GM19452 (cell line): Measurements from ENCODE around the gene ALDH1L1.

Experiments
- ATAC-seq: cut with Tn5 transposase; IDR thresholded peaks from one replicate; pipeline ENCODE4 v1.9.1; 2021; ENCODE audit not compliant: unreplicated experiment

The ALDH1L1 gene

DNA sequence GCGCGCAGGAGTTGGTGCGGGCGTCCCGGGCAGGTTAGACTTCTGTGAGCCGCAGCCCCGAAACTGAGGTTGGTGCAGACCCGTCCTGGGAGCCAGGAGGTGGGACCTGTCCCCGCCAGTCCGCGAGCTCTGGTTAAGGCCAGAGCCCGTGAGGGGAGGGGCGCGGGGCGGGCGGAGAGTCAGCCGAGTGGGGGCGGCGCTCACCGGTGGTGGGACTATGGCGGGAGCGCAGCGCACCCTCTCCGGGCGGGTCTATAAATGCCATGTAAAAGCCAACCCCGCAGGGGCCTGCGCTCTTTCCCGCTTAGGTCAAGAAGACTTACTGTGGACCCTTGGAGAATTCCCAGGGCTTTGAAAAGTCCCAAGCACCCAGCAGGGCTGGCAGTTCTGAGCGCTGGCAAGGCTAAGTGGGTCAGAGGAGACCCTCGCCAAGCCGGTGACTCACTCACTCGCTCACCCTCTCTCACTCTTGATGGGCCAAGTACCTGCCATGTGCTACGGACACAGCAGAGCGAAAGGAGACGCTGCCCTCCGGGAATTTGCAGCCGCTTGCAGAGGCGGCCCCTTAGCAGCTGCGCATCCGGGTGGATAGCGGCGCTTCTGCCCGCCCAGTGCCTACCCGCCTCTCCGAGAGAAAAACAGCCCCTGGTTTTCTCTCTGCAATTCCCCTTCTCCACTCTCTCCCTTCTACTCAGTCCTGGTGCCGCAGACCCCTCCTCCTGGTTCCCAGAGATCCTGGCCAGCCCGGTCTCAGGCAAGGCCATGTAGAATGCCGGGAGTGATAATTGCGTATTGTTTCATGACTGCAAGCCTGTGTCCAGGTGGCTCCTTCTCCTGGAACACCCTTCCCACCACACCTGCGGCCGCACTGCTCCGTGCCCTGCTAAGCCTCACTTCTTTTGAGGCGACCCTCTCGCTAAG is at the start of gene ALDH1L1:
ALDH1L1 (minus strand) TSS at position 110 of the 921 bp plus-strand sequence. CDS start 19,607 bp downstream, outside the sequence.
- no peak for ATAC-seq

GRCh38 chr3:126226374-126226773 is 46.0 kb upstream of the ALDH1L1 start:
- no peak for ATAC-seq

- no peak for ATAC-seq
Measured at GRCh38 chr3:126216416-126216815, 36.0 kb upstream of the ALDH1L1 start.

- ATAC-seq: no peak
Measured at GRCh38 chr3:126213379-126214028, 33.1 kb upstream of the ALDH1L1 start.

DNA sequence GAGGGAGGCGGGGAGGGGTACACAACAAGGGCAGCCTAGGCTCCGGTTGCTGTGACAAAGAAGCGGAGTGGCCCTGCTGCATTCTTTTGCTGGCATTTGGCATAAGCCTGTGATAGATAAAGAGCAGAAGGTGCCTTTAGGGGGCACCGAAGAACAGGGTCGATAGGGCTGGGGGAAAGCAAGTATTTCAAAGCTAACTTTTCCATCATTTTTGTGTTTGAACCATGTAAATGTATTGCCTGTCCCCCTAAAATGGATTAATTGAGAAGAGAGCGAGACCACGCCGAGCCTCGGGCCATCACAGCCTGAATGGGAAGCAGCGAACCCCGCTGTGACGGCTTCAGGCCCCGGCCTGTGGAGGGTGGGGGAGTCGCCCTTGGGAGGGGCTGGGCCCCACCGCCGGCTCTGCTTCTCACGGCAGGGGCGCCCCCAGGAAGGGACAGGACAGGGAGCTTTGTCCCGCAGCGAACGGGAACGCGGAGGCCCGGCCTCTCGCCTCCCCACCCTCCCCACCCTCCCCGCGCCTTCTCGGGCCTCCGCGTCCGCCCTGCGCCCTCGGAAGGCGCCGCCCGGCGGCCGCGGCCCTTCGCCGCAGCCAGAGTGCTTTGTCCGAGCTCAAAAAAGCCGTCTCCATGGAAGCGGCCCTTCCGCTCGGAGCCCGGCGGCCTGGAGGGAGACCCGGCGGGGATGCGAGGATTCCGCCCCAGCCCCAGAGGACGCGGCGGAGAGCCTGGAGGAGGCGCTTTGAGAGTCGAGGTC is 32.4 kb upstream of the ALDH1L1 start:
- ATAC-seq: no peak

DNA sequence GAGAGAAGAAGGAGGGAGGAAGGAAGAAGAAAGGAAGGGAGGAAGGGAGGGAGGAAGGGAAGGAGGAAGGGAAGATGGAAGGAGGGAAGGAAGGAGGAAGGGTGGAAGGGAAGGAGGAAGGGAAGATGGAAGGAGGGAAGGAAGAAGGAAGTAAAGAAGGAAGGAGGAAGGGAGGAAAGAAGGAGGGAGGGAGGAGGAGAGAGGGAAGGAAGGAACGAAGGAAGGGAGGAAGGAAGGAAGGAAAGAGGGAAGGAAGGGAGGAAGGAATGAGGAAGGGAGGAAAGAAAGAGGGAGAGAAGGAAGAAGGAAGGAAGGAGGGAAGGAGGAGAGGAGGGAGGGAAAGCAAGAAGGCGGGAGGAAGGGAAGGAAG is 31.8 kb upstream of the ALDH1L1 start:
- ATAC-seq: no peak

- no peak for ATAC-seq
Measured at GRCh38 chr3:126211569-126211968, 31.2 kb upstream of the ALDH1L1 start.

DNA sequence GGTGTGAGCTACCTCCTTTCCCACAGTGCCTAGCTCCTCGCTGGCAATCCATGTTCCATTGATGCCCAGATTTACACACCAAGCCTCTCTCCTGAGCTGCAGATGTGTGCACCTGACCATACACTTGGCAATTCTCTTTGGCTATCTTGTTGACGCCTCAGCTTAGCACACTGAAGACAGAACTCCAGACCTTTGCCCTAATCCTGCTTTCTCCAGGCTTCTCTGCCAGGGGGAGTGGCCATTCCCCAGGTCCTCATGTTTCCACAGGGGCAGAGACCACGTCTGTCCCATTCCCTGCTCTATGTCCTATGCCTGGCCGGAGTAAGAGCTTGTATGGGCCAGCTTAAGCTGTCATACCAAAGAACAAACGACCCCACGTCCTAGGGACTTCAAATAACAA is 30.2 kb upstream of the ALDH1L1 start:
- no peak for ATAC-seq

GRCh38 chr3:126209741-126210140 is 29.4 kb upstream of the ALDH1L1 start:
- ATAC-seq: no peak

DNA sequence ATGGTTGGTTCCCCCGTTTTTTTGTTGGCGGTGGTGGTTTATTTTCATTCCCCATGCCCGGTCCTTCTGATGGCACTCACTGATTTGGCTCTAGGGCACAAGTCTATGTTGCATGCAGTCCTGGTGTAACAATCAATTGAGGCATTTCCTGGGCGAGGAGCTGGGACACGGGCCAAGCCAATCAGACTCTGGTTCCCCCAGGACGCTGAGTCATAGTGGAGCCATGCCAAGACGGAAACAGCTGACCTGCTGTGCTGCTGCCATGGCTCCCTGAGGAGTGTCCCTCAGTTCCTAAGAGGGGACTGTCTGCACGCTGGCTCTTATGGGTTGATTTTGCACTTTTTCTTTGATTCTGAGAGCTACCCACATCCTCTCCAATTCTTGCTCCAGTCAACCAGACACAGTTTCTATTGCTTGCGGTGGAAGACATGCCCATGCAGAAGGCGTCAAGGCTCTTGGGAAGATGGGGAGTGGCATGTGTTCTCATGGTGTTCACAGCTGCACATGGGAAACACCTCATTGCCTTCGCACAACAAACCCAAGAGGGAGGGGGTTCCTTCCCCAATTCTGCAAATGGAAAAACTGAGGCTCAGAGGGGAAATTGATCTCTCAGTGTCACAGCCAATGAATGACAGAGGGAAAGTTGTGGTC is 28.3 kb upstream of the ALDH1L1 start:
- no peak for ATAC-seq

GRCh38 chr3:126208182-126208581 is 27.8 kb upstream of the ALDH1L1 start:
- no peak for ATAC-seq

- no peak for ATAC-seq
Measured at GRCh38 chr3:126207166-126207565, 26.8 kb upstream of the ALDH1L1 start.

DNA sequence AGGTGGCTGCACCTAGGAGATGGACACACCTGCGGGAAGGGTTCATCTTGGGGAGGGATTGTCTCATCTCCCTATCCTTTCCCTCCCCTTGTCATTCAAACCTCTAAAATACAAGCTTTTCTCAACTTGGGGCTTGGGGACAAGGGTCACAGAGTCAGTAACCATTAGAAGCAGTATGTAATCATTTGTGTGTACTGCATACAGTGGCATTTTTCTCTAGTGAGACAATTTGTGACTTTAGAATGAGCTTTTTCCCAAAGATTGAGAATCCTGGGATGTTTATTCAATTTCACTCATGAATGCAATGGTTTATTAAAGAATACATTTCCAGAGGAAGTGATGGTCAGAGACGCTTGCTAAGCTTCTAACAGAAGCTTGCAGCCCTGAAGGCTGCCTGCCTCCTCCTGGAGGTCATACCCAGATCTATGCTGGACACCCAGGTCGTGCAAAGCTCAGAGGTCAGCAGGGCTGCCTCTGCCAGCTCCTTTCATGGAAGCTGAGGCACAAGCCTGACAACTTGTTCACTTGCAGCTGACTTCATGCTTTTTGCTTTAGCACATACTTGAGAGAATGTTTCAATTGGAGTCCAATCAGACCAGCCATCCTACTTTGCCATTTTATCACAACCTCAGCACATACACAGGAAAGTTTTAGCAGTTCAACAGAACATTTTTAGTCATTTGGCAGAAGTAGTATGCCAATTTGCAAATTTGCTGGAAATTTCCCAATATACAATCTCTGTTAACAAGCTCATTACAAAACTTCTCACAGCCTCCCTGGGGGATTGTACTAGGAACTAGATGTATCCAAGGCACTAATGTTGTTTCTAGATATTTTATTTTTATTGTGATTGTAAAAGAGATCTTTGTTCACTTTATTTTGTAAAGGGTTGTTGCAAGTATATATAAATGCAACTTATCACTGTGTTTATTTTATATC is 25.6 kb upstream of the ALDH1L1 start:
- no peak for ATAC-seq

DNA sequence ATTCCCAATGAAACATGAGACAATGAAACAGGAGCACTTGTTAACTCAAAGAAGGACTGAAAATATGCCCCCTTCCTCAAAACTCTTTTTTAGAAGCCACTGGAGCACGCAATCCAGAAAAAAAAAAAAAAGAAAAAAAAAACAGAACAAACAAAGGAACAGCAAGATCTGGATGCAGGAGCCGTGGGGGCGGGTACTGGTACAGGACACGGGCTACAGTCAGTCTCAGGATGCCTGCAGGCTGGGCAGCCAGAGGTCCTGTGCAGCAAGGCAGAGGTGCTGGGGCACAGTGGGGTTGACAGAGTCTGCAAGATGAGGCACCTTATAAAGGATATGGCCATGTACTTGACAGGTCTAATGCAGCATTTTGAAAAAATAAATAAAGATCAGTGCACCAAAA is 22.3 kb upstream of the ALDH1L1 start:
- no peak for ATAC-seq

DNA sequence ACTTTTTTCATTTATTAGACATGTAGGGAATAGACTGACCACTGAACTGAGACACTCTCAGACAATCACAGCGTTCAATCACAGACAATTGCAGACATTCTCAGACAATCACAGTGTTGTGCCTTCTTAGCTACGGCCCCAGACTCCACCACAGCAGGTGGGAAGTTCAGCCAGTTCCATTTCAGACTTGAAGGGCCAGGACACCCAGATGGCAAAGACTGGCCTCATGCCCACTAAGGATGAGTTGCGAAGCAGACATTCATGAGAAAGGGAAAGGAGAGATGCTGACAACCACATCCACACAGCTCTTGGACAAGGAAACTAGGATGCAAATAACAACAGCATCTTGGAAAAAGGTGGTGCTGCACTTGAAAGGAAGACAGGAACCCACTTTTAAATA is 21.9 kb upstream of the ALDH1L1 start:
- no peak for ATAC-seq

- ATAC-seq: no peak
Measured at GRCh38 chr3:126201168-126201567, 20.8 kb upstream of the ALDH1L1 start.

- no peak for ATAC-seq
Measured at GRCh38 chr3:126200534-126200933, 20.1 kb upstream of the ALDH1L1 start.

- ATAC-seq: no peak
Measured at GRCh38 chr3:126199256-126199655, 18.9 kb upstream of the ALDH1L1 start.

DNA sequence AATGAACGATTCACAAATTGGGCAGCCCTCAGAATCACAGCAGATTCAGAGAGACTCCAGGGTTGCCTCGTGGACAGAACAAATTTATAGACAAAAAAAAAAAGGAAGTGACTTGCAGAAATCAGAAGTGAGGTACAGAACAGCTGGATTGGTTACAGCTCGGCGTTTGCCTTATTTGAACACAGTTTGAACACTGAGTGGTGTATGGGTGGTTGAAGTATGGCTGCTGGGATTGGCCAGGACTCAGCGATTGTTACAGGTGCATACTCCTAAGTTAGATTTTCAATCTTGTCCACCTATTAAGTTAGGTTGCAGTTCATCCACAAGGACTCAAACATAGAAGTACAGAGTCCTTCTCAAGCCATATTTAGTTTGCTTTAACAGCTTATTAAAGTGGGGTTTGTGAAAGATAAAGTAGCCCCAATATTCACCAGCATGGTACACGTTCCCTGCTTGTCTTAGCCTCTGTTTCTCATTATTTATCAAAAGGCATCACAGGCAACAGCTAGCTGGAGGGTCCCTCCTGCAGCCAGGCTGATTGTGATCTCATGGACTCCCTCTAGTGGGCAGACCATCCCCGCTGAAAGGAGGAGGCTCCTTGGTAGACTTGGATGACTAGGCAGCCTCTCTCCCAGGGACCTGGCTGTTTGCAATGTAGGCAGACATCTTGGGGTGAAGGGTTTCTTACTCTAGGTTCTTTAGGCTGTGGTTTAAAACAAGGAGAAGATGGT is 17.6 kb upstream of the ALDH1L1 start:
- ATAC-seq: no peak
